CD4-positive, alpha-beta T cell treated with Interleukin-12 subunit alpha and Interleukin-12 subunit beta, for 1 hour (primary cell): Measurements from ENCODE around the gene BMERB1.
"Not testable (repeated sequence)": the region's sequence is repeated elsewhere in the genome, so short reads cannot be mapped to it uniquely, and the experiment has no call there.

Experiments used
- DNase-seq: peaks from one replicate; pipeline ENCODE4 v3.0.0-alpha.2; 2020

Gene BMERB1

DNA sequence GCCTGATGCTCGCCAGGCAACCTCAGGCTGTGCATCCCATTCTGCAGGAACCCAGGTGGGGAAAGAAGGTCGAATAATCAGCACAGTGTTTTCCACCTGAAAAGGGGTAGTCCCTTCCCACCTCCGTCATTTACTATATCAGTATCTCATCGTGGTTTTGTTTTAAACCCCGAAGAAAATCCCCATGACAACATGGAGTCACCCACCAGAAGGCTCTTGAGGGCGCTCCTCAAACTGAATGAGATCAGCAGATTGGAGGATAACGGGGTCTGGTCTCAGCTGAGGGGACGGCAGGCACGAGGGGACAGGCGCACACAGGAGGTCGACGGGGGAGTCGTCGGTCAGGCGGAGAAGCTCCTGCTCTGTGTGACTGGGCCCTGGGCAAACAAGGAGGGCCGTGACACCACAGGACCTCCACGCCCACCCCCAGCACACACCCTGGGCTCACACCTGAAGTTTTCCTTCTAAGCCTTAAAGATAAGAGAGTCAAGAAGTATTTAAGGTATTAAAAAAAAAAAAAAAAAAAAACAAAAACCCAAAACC is 164.3 kb downstream of the BMERB1 start:
- no peak for DNase-seq

DNA sequence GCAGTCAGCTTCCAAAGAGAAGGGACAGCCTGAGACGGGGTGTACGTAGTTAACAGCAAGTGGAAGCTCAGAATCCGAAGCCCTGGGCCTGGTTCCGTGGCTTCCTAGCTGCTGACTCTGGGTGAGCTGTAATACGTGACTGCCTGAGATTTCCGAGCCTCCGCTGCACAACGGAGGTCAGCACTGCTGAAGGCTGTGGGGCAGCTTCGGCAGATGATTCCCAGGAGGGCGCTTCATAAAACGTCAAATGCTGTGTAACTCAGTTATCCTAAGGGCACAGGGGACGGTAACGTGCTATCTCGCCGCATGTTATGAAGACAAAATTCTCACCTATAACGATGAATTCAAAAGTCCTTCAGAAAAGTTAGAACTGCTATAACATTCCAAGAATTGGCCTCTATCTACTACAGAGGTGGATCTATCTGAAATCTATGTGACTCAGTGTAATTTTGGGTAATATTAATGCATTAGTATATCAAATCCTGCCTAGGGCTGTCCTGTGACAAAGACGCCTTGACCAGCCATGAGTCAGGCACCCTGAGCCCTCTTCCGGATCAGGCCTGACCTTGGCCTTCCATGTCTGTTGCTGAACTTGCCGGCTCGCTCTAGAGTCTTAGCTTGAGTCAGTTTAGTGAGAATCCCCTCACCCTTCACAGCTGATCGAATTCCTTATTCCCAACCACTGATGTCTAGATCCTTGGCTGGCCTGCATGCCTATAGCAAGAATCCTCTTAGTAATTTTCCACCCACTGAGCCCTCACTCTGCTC is 165.1 kb downstream of the BMERB1 start:
- no peak for DNase-seq

DNA sequence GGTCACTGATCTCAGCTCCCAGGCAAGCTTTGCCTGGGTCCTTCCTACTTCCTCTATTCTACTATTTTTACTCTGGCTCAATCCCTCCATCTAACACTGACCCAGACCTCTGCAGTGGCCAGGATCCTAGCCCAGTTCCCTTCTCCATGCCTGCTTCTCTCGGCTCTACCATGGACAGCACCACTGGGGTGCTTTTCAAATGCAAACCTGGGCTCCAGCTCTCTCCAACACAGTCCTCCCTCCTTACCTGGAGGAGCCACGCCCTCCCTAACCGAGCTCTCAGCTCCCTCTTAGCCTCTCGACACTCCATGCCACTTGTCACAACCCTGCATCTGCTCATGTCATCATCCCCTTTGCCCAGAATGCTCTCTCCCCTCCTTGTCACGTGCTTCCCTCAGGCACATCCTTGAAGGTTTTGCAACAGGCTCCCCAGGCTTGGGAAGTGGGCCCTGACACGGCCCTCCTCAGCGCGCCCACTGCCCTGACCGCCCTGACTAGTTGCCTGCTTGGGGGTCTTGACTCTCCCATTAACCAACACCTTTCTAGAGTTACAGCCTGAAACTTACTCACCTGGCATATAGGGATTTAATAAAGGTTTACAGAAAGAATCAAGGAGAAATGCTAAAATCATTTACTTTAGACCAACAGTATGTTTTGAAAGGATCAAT is 167.0 kb downstream of the BMERB1 start:
- no peak for DNase-seq

DNA sequence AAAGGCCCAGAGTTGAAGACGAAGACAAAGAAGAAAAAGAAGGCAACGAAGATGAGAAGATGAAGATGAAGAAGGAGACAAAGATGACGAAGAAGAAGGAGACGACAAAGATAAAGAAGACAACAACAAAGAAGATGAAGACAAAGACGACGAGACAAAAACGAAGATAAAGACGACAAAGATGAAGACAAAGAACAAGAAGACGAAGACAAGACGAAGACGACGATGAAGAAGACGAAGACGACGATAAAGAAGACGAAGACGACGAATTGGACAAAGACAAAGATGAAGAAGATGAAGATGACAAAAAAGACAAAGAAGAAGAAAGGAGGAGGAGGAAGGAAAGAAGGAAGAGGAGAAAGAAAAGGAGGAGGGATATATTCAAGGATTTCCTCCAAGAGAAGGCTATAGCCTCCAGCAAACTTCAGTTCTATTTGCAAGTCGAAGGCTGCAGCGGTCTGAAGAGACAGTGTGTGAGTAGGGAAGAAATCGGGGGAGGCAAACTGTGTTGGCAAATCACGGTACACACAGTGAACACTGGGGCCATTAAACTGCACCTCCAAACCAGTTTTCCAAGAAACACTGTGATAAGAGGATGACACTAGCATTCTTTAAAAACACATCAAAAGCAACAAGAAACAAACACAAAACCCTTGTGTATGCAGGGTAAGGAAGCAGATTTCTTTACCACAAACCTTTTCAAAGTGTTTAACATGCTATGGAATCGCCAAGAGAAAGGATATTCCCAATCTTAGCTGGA is 168.1 kb downstream of the BMERB1 start:
- no peak for DNase-seq

DNA sequence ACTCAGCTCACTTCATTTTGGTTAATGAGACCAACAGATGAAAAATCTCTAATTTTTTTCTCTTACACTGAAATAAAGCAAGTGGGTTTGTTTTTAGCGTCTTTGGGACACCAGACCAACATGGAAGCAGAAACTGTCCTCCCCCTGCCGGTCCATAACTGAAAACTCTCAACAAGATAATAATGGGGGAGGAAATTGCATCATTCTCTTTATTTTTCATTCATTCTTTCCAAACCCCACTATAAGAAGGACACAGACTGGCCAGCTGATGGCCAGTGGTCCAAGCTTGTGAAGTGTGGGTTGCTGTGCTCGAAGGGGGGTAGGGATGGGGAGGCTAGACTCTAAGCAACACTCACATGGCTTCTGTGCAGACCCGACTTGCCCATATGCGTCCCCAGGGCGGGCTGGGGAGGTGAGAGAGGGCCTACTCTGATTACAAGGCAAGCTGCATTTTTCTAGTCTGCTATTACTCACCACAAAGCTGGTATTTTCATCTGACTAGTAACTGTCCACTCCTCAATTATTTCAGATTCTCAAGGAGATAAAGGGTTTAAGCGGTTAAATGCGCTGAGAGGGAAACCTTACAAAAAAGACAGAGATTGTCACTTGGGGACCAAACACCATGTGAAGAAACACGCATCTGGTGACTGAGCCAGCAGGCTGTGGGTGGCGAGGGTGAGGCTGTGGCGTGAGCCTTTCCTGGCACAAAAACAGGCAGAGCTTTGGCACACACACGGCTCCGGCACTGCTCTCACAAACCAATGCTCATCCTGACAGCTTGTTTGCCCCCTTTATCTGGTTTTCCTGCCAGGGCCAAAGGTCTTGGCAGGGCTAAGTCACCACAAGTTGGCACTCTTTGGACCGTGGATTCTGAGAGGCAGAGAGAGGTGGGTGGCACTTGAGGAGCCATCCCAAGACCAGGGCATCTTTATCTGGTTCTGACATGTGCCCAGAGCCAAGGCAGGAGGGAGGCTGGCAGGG is 170.4 kb downstream of the BMERB1 start:
- no peak for DNase-seq

DNA sequence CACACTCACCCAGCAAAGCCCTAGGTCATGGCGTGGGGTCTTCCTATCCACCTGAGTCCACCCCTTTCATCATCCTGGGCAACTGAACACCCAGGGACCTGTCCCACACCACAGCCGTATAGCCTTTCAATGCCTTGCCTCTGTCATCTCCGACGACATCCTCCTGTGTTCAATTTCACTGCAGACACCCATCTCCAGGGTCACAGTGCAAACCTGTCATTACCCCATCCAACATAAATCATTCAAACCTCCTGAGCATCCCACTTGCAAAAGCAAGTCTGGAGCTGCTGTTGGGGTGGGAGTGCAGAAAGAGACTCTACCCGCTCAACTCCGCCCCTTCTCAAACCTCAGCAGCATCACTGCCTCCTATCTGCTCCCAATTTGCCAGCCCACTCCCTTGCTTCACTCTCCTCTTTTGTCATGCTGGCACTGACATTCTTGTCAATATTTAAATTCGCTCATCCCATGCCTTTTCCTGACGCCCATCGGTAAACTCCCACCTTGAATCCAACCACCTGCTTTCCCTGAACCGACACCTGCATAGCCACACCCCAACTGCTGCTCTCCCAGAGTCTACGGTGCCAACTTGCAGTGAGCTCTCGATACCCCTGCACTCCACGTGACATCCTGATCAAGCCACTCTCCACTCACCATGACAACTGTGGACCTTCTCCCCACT is 171.6 kb downstream of the BMERB1 start:
- DNase-seq, result no peak

DNA sequence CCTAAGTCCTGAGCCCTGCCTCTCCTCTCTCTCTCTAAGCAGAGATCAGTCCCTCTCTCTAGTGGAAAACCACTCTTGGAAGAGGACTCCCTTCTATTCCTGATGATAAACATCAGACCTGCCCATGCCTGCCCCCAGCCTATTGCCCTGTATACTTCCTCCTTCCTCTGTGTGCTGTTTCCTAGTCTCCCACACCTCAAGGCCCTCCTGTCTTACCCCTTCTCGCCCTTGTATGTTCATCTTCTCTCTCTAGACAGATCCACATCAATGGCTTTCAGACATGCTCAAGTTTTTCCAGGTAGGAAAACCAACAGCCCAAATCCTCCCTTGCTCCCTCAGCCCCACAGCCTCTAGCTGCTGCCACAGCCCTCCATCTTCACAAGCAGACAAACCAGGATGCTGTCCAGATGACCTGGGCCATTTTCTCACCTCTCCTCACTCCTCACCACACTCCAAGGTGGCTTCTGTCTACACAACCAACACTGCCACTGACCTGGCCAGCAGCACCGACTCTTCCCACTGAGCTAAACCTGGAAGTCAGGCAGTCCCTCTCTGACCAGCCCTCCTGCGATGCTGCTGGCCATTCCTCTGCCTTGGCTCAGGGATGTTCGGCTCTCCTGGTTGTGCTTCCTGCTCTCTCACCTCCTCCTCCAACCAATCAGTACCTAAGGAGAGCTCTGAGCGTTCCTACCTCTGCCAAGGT is 172.3 kb downstream of the BMERB1 start:
- no peak for DNase-seq

DNA sequence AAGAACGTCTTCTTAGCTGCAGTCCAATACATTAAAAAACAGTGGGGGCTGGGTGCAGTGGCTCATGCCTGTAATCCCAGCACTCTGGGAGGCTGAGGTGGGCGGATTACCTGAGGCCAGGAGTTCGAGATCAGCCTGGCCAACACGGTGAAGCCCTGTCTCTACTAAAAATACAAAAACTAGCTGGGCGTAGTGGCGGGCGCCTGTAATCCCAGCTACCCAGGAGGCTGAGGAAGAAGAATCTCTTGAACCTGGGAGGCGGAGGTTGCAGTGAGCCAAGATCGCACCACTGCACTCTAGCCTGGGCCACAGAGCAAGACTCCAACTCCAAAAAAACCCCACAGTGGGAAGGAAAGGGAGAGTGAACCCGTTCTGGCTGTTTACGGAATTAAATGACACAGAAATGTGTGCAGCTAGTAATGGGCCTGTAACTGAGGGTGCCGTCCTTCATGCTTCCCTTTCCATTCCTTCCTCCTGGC is 172.9 kb downstream of the BMERB1 start:
- not testable (repeated sequence) for DNase-seq

DNA sequence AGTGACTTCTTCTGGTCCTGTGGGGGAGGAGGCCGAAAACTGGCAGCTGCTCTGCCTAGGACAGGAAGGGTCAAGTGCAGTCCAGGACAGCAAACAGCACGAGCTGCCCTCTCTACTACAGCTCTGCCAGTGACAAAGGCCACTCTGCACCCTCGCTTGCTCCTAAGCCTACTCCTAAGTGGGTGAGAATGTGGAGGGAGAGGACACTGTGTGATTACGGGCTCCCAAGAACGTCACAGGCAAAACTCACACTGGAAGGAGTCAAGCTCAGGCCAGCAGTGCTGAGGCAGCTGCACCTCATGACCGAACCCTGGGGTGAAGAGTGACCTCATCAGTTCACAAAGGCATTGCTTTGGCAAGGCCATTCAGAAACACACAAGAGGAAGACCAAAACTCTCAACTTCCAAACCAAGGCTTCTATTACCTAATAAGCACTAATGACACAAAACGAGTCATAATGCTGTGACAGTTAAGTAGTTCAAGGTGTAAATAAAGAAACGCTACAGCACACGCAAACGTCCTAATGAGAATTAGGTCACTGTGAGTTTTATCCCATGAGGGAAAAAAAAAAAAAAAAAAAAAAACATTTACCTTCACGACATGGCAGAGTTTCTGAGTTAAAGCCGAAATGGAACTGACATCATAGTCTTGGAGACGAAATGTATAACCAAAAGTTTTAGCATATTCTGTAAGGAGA is 173.5 kb downstream of the BMERB1 start:
- DNase-seq, result no peak

DNA sequence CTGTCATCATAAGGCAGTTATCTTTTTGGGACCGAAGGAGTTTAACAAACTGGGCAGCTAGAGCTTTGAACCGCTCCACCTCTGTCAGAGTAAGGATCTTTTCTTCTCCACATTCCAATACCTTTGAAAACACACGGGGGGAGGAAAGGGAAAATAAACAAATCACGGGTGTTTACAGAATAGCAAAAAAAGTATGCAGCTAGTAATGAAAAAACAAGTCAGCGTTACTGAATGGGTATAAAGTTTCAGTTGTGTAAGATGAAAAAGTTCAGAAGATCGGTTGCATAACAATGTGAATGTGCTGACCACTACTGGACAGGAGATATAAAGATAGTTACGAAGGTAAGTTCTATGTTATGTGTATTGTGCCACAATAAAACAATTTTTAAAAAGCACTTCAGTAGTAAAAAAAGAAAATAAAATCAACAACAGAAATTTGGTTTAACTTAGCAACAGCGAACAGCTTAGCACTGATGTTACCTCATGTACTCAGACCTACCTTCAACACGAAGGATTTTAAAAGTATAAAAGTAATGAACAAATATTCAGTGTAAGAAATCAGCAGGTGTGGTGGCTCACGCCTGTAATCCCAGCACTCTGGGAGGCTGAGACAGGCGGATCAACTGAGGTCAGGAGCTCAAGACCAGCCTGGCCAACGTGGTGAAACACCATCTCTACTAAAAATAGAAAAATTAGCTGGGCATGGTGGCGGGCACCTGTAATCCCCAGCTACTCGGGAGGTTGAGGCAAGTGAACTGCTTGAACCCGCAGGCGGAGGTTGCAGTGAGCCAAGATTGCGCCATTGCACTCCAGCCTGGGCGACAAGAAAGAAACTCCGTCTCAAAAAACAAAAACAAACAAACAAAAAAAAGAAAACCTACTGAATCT is 174.3 kb downstream of the BMERB1 start:
- DNase-seq, result no peak

DNA sequence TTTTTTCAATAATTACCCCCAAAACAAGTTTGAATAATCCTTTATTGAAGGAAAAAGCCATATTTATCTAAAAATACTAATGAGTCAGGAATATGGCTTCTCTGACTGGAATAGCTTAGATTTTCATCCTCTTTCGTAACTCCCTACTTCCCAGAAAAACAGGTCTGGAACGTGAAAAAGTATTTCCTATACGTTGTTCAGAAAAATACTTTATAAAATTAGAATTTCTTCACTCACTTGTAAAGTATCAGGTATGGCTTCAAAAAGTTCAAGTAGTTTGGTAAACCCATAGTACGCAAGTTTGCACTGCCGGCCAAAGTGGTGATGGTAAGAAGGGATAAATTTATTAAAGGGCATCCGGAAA is 174.9 kb downstream of the BMERB1 start:
- no peak for DNase-seq

DNA sequence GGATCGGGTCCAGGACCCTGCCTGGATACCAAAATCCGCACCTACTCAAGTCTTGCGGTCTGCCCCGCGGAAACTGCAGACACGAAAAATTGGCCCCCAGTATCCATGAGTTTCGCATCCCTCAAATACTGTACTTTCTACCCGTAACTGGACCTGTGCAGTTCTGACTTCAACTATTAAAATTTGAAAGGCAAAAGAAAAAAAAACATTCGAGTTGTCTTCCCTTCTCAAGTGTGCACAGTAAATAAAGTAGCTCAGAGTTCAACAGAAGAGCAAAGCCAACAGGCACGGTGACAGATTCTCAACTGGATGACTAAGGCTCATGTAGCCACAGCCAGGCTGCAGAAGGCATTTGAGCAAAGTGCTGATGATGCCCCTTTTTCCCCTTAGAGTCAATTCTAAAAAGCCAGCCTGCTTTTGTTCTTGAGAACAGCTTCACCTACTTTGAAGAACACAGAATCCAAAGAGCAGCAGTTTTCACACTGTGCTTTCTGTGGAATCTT is 176.0 kb downstream of the BMERB1 start:
- no peak for DNase-seq

DNA sequence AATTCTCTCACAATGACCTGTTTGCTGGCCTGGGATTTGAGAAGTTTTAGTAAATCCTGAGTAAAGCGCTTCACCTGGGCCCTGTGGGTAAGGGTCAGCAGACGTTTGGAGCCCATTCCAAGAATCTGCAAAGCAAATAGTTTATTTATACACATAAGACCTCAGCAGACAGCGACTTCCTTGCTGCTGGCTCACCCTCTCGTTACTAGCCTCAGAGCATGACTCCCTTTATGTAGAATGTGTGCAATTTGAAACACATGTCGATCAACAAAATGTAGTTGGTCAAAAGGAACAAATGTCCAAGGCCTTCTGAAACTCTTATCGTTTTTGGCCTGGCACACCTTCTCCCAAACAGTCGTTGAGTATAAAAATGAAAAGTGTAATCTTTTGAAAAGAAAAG is 177.2 kb downstream of the BMERB1 start:
- no peak for DNase-seq

DNA sequence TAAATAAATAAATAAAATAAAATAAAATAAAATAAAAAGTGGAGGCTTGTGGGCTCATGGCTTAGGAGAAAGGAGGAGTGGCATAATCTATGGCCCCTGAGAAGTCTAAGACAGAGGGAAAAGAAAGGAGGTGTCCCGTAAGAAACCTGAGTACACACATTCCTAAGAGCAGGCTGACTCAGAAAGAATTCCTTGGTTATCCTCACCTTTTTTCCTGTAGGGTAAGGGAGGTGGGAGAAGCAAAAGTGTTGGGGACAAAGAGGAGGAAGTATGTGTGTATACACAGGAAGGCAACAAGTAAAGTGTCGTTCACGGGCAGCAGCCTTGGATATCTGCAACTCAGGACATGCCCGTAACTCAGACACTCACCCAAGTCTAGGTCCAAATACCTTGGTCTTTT is 179.3 kb downstream of the BMERB1 start:
- DNase-seq, result no peak

DNA sequence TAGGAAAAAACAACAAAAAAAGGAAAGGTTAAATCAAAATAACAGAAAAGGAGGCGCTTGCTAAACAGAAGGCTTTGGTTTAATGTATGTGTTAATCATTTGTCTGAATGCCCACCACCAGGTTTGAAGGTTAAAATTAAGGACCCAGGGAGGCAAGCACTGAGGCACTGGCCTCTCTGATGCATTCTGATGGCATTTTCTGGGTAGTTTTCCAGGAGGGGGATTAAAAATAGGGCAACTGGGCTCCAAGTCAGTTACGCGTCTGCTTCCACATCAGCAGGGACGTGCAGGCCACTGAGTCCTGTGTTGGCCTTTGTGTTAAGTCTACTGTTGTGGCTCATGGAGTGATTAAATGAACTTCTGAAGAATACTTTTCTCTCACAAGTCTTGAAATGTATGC is 181.6 kb downstream of the BMERB1 start:
- no peak for DNase-seq

DNA sequence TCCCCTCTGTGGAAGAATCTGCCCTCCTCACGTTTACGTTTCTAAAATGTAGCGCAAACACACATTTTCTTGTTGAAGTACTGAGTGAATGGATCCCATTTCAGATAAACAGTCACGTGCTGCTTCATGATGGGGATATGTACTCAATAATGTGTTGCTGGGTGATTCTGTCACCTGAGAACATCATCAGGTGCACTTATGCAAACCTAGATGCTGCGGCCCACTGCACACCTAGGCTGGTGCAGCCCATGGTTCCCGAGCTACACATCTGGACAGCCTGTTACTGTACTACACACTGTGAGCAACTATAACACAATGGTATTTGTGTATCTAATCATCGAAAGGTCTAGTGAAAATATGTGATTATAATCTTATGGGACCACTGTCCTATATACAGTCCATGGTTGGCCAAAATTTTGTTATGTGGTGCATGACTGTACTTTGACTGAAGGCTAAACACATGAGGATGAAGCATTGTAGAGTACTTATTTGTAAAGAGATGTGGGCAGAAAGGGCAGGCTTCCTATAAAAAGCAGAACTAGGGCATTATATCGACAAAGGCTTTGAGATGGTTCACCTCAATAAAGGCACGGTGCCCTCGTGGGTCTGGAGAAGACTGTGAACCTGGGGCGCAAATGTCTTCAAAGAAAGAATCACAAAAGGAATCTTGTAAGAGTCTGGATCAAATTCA is 182.2 kb downstream of the BMERB1 start:
- no peak for DNase-seq

DNA sequence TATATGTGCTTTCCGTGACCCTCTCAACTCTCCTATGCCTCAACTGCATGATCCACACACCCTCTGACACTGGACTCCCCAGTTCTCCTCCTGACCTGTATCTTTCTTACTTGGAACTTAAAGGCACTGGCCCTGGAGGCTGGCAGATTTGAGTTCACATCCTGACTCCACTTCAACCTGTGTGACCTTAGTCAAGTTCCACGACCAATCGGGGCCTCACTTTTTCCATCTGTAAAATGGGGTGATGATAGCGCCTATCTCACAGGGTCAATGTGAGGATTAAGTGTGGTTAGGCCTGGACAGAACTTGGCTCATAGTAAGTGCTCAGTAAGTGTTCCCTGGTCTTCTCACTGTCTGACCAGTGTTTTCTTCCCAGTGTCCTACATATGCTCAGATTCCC is 183.5 kb downstream of the BMERB1 start:
- DNase-seq, result no peak

DNA sequence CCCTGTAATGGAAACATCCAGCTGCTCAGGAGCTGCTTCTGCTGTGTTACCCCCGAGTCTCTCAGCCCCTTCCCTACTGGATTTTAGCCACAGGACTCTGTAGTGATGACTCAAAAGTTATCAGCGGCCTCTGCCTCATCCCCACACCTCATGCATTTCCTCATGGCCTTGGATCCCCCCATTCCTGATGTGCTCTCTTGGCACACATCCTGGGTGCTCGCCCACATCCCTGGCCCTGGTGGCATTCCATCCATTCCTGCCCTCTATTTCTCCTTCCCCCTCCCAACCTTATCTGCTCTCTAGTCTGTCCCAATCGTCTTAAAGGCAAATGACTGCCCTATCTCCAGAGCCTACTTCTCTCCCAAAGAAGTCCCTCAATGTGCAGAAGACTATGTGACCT is 184.0 kb downstream of the BMERB1 start:
- DNase-seq, result no peak
